COLO668 (cell line): ENCODE data around the gene MYLK.
A peak's percentile ranks its signal among the peaks of the same experiment; 100 is the strongest.
"Not testable (repeated sequence)": the region's sequence is repeated elsewhere in the genome, so short reads cannot be mapped to it uniquely, and the experiment has no call there.

Source experiments
- DNase-seq: peaks from one replicate; lab custom pipeline; 2025; ENCODE audit not compliant: unreplicated experiment; lab: John Stamatoyannopoulos, UW

MYLK gene

GRCh38 chr3:123884203-123884831, at the start of gene MYLK:
TSS of gene MYLK (minus strand) at chr3:123884332. CDS start at chr3:123793841, 90,491 bp downstream.
- DNase-seq: peak; percentile 77

- no peak for DNase-seq
These were observed 46.3 kb upstream of the MYLK start for GRCh38 chr3:123930445-123930844.

- no peak for DNase-seq
These were observed 45.2 kb upstream of the MYLK start for GRCh38 chr3:123929325-123929724.

- DNase-seq: no peak
These were observed 42.3 kb upstream of the MYLK start for GRCh38 chr3:123926396-123926795.

GRCh38 chr3:123920868-123921267, 36.7 kb upstream of the MYLK start:
- no peak for DNase-seq

- DNase-seq: no peak
These were observed 36.3 kb upstream of the MYLK start for GRCh38 chr3:123920383-123920782.

- DNase-seq: no peak
These were observed 35.2 kb upstream of the MYLK start for GRCh38 chr3:123919353-123919752.

- no peak for DNase-seq
These were observed 30.7 kb upstream of the MYLK start for GRCh38 chr3:123914829-123915228.

- DNase-seq: no peak
These were observed 25.7 kb upstream of the MYLK start for GRCh38 chr3:123909785-123910184.

GRCh38 chr3:123907720-123908119, 23.6 kb upstream of the MYLK start:
- no peak for DNase-seq

GRCh38 chr3:123899300-123899865, 15.3 kb upstream of the MYLK start:
- DNase-seq: no peak

- DNase-seq: no peak
These were observed 8.9 kb upstream of the MYLK start for GRCh38 chr3:123893012-123893411.

- no peak for DNase-seq
These were observed 8.1 kb upstream of the MYLK start for GRCh38 chr3:123892195-123892594.

- DNase-seq: not testable (repeated sequence)
These were observed 6.9 kb upstream of the MYLK start for GRCh38 chr3:123890991-123891390.

GRCh38 chr3:123890162-123890561, 6.0 kb upstream of the MYLK start:
- DNase-seq: not testable (repeated sequence)

GRCh38 chr3:123884993-123885392, 861 bp upstream of the MYLK start:
- no peak for DNase-seq

- no peak for DNase-seq
These were observed 380 bp downstream of the MYLK start for GRCh38 chr3:123883701-123884202.

- DNase-seq: peak; percentile 47
These were observed 1.0 kb downstream of the MYLK start for GRCh38 chr3:123883111-123883510.

- peak; percentile 4 for DNase-seq
These were observed 2.4 kb downstream of the MYLK start for GRCh38 chr3:123881771-123882170.

- no peak for DNase-seq
These were observed 3.1 kb downstream of the MYLK start for GRCh38 chr3:123880998-123881561.

GRCh38 chr3:123878807-123879206, 5.3 kb downstream of the MYLK start:
- no peak for DNase-seq

GRCh38 chr3:123877965-123878364, 6.2 kb downstream of the MYLK start:
- DNase-seq: no peak
